HPDE6-E6E7 (cell line): ENCODE measurements around the gene MRPL32.
"Not testable (repeated sequence)": the region's sequence is repeated elsewhere in the genome, so short reads cannot be mapped to it uniquely, and the experiment has no call there.

Experiments used
- DNase-seq: peaks from one replicate; pipeline ENCODE4 v3.0.0; 2011; ENCODE audit warnings: missing footprints; ENCODE audit errors: extremely low spot score

MRPL32 gene

DNA sequence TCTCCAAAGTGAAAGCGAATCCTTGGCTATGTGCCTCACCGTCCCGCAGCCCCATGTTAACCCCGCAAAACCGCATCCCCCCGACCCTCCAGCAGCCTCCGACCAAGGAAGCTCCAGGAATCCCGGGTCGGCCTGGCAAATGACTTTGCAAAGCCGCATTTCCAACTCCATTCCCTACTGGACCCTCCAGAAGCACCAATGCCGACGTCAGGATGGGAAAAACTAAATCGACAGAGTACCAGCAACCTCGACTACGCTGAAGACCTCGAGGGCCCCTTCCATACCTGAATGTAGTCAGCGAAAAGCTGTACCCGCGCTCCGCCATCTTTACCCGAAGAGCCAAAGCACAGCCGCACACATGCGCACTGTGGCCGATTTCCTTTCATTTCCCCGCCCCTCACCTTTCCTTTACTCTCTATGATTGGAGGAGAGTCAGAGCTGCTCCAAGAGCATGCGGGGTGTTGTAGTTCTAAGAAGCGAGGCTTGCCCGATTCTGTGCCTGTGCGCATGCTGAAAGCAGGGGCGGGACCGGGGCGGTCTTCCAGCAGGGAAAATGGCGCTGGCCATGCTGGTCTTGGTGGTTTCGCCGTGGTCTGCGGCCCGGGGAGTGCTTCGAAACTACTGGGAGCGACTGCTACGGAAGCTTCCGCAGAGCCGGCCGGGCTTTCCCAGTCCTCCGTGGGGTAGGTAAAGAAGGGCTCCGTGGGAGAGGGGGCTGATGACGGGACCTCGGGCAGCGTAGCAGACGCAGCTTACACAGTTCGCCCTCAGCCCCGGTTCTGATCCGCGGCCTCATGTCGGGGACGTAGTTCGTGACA is at the start of gene MRPL32, which contains the start of gene PSMA2:
Gene MRPL32 (plus strand): TSS at position 543 of the 818 bp plus-strand sequence. CDS start 11 bp downstream, at position 554.
Gene PSMA2 (minus strand): TSS at position 341 of the 818 bp plus-strand sequence. CDS start 16 bp downstream, at position 325.
- DNase-seq, result peak; percentile 98

DNA sequence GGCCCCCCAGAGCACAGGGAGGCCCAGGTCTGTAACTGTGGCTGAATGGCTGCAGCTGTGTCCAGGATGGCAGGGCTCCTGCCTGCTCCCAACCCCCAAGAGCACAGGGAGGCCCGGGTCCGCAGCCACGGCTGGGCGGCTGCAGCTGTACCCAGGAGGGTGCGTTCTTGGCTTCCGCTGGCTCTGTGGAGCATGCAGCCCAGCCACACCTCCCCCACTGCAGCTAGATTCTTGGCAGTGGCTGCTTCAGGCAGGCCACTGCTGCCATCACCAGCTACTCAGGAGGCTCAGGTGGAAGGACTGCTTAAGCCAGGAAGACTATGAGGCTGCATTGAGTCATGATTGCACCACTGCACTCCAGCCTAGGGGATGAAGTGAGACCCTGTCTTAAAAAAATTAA is 48.2 kb upstream of the MRPL32 start:
- DNase-seq, result peak; percentile 33

DNA sequence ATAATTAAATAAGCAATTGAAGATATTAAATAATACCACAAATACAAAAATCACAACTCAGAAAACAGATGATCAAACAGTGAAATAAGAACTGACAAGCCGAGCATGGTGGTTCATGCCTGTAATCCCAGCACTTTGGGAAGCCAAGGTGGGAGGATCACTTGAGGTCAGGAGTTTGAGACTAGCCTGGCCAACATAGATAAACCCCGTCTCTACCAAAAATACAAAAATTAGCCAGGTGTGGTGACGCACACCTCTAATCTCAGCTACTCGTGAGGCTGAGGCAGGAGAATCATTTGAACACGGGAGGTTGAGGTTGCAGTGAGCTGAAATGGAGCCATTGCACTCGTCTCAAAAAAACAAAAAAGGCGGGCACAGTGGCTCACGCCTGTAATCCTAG is 47.0 kb upstream of the MRPL32 start:
- DNase-seq, result not testable (repeated sequence)

DNA sequence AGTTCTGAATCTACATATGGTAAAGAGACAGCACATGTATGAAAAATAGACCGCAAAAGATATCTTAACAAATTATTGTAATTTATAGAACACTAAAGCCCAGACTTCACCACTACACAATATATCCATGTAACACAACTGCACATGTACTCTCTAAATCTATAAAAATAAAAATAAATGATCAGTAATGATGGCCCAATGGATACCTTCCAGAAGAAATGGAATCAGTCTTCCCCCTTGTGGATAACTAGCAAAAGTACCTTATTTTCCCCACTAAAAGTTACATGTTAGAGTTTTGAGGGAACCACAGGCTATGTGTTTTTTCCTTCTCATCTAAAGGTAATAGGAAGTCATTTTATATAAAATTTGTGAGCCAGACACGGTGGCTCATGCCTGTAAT is 46.0 kb upstream of the MRPL32 start:
- DNase-seq, result no peak

DNA sequence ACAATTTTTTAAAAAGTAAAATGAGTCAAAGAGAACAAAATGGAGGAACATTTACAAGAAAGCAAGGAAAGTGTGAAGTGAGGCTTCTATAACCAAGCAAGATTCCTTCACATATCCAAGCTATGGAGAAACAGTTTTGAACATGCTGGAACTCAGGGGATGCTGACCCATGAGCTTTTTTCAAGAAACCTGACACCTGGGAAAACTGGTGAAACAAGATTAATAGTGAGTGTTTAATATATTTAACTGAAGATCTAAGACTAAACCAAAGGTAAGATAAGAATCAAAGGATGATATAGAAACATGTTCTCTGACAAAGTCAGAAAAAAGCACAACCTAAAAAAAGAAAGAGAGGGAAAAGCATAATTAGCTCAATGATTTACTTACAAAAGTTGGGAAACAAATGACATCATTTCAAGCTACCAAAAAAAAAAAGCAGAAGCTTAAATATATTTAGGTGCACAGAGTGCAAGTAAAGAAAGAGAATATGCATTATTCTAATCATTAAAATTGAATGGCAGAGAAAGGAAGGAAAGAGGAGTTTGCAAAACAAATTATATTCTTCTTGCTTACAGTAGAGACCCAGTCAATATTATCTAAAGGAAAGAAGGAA is 45.2 kb upstream of the MRPL32 start:
- DNase-seq, result no peak

DNA sequence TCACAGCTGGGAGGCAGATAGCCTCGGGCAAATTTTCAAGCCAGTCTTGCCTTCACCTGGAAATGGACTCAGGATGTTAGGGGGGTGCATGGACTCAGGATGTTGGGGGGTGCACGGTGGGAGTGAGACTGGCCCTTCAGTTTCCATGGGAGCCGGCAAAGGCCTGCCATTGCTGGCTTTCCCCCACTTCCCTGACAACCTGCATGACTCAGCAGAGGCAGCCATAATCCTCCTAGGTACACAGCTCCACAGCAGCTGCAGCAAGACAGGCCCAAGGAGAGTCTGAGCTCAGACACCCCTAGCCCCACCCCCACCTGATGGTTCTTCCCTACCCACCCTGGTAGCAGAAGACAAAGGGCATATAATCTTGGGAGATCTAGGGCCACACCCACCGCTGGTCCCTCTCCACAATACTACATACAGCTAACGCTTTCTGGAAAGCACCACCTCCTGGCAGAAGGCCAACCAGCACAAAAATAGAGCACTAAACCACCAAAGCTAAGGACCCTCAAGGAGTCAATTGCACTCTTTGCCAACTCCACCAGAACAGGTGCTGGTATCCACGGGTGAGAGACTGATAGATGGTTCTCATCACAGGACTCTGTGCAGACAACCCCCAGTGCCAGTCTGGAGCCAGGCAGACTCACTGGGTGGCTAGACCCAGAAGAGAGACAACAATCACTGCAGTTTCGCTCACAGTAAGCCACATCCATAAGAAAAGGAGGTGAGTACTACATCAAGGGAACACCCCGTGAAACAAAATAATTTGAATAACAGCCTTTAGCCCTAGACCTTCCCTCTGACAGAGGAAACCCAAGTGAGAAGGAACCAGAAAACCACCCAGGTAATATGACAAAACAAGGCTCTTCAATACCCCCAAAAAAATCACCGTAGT is 38.6 kb upstream of the MRPL32 start:
- DNase-seq, result no peak

DNA sequence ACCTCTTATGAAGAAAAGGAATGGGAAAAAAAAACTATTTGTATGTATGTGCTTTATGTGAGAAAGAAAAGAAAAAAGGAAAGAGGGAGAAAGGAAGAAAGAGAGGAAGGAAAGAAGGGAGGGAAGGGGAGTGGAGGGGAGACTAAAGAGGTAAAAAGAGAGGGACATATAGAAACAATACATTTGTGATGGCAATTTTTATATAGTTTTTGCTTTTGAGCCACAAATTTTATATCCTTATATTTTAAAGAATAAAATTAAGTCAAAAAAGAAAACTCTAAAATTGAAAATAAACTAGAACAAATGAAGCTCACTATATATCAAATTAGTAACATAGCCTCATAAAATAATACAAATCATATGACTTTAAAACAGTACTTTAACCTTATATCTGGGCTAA is 31.3 kb upstream of the MRPL32 start:
- no peak for DNase-seq

DNA sequence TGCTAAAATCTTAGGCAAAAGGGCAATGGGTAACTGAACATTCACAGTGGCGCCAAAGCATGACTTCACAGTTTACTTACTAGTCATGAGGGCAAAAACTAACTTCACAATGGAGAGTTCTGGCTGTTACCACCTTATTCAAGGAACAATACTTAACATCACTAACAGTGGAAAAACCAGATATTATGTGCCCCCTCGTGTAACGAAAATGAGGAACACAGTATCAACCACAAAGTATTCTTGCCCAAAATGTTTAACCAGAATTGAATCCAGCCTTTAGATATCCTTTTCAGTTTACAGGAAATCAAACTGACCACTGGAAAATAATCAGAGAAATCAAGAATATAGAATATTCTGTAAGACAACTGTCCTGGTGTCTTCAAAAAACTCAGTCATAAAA is 29.8 kb upstream of the MRPL32 start:
- no peak for DNase-seq

DNA sequence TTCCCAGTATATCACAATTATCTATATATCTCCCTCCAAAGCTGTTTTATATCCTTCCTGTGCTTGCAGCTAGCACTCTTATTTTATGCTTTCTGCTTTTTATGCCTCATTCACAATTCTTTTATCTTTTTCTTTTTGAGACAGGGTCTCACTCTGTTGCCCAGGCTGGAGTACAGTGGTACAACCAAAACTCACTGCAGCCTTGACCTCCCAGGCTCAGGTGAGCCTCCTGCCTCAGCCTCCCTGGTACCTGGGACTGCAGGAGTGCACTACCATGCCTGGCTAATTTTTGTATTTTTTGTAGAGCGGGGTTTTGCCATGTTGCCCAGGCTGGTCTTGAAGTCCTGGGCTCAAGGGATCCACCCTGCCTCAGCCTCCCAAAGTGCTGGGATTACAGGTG is 26.0 kb upstream of the MRPL32 start:
- no peak for DNase-seq

DNA sequence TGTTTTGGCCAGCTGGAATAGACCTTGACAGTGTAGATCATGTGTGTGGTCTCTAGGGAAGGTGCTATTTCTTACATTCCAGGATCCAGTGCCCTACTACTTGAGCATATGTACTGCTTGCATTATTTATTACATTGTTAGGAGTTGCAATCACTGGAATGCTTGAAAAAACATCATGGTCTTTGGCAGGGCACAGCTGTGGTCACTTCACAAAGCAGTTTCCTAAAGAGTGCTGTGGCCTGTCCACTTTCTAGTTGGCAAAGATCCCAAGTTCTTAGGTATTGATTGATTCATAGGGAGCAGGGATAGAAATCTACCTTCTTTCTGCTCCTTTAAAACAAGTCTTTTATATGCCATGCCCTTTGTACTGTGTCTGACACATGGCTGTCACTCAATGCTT is 24.9 kb upstream of the MRPL32 start:
- no peak for DNase-seq

DNA sequence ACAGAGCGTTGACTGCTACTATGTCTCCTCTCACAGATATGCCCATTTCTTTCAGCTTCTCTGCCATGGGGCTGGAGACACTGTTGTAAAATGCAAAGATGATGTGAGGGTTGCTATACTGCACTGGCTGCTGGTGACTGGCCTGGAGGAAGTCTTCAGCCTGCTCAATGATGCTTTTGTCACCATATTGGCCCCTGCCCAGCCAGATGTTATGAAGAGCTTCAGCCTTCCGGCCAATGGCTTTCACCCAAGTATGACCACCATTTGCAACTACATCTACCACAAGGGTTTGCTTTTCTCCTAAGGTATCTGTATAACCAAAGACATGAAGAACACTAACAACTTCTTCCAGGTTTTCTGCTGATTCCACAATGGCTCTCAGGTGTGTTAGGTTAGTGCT is 21.9 kb upstream of the MRPL32 start:
- no peak for DNase-seq

DNA sequence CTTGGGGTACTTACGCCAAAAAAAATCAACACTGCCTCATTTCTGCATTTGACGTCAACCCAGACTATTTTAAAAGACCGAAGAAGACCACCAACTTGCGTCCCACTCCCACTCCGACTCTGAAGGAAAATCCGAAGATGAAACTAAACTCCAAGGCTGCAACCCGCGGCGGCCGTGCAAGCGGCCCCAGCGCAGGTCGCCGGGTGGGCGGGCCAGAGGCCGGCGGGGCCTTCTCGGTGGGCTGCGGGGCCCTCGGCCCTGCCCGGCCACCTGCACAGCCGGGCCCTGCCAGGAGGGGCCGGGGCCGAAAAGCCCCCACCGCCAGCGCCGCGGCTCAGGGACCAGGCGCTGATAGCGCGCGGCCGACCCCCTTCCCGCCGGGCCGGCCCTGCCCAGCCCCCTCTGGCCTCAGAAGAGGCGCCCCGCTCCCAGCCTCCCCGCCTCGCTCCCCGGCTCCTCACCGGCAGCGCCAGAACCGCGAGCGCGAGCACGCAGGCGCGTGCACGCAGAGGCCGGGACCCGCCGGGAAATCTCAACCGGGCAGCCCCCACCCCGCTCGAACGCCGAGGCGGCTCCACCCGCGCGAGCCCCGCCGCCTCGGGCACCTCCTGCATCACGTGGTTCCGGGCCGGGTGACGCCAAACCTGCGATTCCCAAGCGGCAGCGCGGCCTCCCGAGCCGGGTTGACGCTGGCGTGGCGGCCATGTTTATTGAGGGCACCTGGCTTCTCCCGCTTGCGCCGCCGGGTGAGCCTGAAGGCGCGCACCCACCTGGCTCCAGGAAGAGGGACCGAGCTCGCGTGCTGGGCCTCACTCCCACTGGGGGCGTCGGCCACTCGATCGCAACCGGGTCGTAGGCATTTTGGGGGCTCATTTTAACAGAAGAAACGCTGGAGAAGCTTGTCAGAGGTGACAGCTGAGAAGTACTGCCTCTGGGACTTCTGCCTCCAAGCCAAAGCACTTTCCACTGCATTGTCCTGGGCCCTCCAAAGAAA is 20.4 kb upstream of the MRPL32 start, which contains the start of gene C7orf25:
Gene C7orf25 (minus strand): TSS at position 617 of the 994 bp plus-strand sequence. CDS start 1,170 bp downstream, outside the sequence.
- peak; percentile 81 for DNase-seq

DNA sequence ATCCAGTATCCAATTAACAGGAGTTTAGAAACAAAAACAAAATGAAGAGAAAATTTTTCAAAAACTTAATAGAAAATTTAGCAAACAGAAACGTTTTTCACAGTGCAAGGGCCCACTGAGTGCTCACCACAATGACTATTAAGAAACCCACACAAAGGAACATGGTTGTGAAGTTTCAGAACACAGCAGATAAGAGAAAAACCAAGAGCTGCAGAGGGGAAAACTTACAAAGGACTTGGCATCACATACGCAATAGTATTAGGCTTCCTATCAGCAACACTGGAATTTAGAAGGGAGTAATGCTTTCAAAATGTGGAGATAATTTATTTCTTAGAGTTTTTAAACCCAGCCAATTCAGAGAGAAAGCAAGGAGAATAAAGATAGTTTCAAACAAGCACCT is 18.6 kb upstream of the MRPL32 start:
- DNase-seq, result no peak

DNA sequence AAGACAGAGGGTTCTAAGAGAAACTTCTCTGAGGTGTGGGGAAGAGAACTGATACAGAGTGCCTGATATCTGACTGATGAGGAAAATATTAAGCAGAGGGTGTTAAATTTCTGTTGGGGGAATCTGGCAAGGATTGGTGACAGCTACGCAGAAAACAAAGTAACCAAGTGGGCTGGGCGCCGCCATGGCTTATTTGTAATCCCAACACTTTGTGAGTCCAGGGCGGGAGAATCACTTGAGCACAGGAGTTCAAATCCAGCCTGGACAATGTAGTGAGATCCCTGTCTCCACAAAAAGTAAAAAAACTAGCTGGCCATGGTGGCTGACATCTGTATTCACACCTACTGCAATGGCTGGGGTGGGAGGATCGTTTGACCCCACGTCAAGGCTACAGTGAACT is 18.2 kb upstream of the MRPL32 start:
- no peak for DNase-seq

DNA sequence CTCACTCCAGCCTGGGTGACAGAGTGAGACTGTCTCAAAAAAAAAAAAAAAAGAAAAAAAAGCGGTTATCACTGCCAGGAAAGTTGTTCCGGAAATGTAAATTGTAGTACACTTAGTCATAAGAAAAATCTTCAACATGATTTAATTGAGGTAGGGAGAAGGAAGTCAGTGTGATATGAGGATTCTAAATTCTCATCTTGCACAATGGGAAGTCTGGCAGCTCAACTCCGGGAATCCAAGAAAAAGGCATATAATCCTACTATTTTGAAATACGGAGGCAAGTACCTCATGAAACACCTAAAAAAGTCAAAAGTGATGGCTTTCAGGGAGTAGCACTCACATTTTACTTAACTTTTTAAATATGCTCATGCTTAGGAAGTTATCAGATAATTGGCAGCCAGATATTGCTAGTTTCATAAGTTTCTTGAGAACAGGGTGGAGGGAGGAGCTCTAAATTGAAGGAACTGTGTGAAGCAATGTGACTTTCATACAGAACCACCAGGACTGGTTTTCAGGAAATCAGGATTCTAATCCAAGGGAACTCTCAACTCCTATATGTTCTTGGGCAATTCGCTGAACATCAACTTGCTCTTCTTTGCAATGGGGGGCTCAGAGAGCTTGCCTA is 17.6 kb upstream of the MRPL32 start:
- no peak for DNase-seq

DNA sequence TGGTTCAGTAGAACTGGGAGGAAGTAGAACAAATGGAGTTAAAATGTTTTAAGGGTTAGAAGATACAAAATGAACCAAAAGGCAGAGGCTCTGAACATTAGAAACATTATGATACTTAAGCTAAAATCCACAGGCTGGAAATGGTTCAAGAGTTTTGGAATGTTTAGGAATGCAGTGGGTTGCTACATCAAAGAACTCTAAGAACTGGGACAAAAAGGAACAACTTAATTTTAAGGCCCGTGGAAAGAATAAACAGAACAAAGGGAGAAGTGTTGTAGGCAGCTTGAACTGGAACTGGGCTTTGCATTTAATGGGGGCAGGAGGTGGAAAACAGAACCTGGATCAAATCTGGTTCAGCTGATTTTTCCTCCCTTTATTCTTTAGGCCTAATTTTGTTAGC is 16.8 kb upstream of the MRPL32 start:
- DNase-seq, result no peak

DNA sequence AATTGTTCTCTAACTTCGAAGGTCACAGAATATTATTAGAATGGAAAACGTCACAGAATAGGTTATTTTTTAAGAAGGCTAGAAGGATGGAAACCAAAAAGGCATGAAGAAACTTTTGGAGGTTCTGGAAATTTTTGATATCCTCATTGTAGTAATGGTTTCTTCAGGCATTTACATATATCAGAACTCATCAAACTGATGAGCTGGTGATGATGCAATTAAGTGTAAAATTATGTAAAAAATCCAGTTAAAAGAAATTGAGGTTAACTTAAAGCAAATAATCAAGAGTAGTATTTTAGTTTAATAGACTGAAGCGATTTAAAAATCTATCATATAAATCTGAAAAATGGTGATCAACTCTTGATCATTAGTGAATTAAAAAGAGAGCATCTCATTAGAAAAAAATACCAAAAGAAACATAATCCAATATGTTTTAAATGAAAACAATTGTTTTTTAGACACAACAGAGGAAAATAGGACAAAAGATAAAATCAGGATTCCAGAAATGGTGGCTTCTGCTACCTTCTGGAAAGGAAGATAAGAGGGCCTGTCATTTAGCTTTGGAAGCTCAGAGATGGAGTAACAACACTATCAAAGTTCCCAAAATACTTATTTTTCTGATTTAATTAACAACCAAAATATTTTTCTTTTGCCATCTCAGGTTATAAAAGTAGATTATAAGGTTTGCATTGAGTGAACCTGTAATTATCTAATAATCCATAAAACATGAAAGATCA is 10.0 kb upstream of the MRPL32 start:
- DNase-seq, result no peak

DNA sequence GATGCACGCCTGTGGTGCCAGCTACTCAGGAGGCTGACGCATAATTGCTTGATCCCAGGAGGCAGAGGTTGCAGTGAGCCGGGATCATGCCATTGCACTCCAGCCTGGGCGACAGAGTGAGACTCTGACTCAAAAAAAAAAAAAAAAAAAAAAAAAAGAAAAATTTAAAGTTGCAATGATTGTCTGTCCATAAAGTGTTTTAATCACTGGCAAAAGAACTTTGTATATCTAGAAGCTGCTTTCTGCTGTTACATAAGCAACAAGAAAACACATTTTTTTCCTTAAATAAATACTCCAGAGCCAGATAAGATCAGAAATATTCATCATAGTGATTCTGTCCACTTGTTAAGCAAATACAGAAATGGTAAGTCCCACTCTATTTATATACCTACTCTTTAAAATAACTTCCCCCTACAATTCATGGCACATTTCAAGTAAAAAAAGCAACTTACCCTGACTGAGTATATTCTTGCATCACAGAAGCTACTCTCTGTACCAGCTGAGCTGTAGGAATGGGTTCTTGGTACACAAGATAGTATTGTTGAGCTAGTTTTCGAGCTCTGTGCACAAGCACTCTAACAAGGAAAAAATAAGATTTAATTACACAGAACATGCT is 7.8 kb upstream of the MRPL32 start:
- no peak for DNase-seq

DNA sequence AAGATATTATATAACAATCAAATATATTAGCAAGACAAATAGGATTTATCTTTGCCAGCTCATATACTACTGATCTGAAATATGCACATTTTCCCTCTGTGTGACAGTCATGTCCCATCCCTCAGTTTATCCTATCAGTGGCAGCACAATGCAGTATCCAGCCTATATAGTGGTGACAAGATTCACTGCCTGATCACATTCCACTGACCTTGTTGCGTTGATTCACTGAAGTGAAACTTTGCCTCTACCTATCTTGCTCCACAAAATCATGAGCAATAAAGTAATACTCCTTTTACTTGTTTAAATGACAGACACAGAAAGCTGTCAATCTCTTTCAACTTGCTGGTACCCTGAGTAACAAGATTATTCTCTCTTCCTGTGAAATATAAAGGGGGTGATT is 6.5 kb upstream of the MRPL32 start:
- no peak for DNase-seq
